HEK293 (cell line): Measurements from ENCODE around the gene PRRT2.

Experiments used
- CTCF ChIA-PET: fragments of 350-600 bp; formaldehyde crosslinking; extraction: SDS; loops from one replicate; lab custom pipeline; 2021; ENCODE audit warnings: antibody characterized with exemption; lab: Yijun Ruan, JAX
- POLR2A ChIA-PET: fragments of 300-600 bp; formaldehyde crosslinking; extraction: SDS; loops from one replicate; lab custom pipeline; 2020; ENCODE audit warnings: antibody characterized with exemption, inconsistent platforms; lab: Yijun Ruan, JAX
- H3K27ac ChIP-seq: fragments of 200-500 bp; sonication (Bioruptor generic); 2 replicates; pipeline ENCODE4 v1.5.1; 2014; ENCODE audit warnings: low read depth, low read length, control low read depth, inconsistent platforms; ENCODE audit errors: extremely low read depth
- H3K36me3 ChIP-seq, 2 experiments: fragments of 200-500 bp in 1 of 2; sonication (Bioruptor generic) in 1 of 2; 1 replicate in 1 of 2; 2 replicates in 1 of 2; pipeline ENCODE4 v1.5.1; 2014 to 2017; ENCODE audit warnings: inconsistent platforms in 2 of 2, low read length in 2 of 2; ENCODE audit not compliant: control insufficient read depth in 2 of 2, insufficient read depth in 1 of 2
- H3K4me1 ChIP-seq: fragments of 200-500 bp; sonication (Bioruptor generic); 2 replicates; pipeline ENCODE4 v1.5.1; 2014; ENCODE audit warnings: mild to moderate bottlenecking, low read length, inconsistent platforms; ENCODE audit not compliant: control insufficient read depth, insufficient read depth
- H3K4me3 ChIP-seq: 2 replicates; pipeline ENCODE4 v1.5.1; 2011; ENCODE audit warnings: low read depth, mild to moderate bottlenecking, control low read depth, low read length, moderate library complexity
- H3K9me3 ChIP-seq: fragments of 200-500 bp; sonication (Bioruptor generic); 2 replicates; pipeline ENCODE4 v1.5.1; 2014; ENCODE audit warnings: low read depth, low read length, inconsistent platforms; ENCODE audit not compliant: control insufficient read depth, insufficient read depth
- HOXA7 ChIP-seq: sonication (generic); formaldehyde crosslinking; IDR thresholded peaks from 2 replicates; pipeline ENCODE4 v1.8.1; 2022; ENCODE audit warnings: missing genetic modification reagents, borderline replicate concordance
- KLF8 ChIP-seq: fragments of 450-650 bp; formaldehyde crosslinking; IDR thresholded peaks from 2 replicates; pipeline ENCODE4 v1.5.1; 2016; ENCODE audit warnings: missing biosample characterization, missing genetic modification characterization
- OSR2 ChIP-seq: fragments of 450-650 bp; formaldehyde crosslinking; IDR thresholded peaks from 2 replicates; pipeline ENCODE4 v1.5.1; 2016; ENCODE audit warnings: missing biosample characterization, missing genetic modification characterization
- PRDM10 ChIP-seq: fragments of 450-650 bp; formaldehyde crosslinking; IDR thresholded peaks from 2 replicates; pipeline ENCODE4 v1.5.1; 2016; ENCODE audit warnings: missing biosample characterization, missing genetic modification characterization
- SCRT1 ChIP-seq: fragments of 450-650 bp; formaldehyde crosslinking; IDR thresholded peaks from 2 replicates; pipeline ENCODE4 v1.5.1; 2016; ENCODE audit warnings: missing biosample characterization, missing genetic modification characterization, borderline replicate concordance
- SCRT2 ChIP-seq: fragments of 450-650 bp; formaldehyde crosslinking; IDR thresholded peaks from 2 replicates; pipeline ENCODE4 v1.5.1; 2016; ENCODE audit warnings: missing biosample characterization, missing genetic modification characterization
- TRIM28 ChIP-seq: IDR thresholded peaks from 2 replicates; pipeline ENCODE4 v1.6.1; 2011; ENCODE audit warnings: low read length, control low read depth, borderline replicate concordance
- YY2 ChIP-seq: fragments of 450-650 bp; formaldehyde crosslinking; IDR thresholded peaks from 2 replicates; pipeline ENCODE4 v1.5.1; 2016; ENCODE audit warnings: missing biosample characterization, missing genetic modification characterization
- ZBTB8A ChIP-seq: fragments of 450-650 bp; formaldehyde crosslinking; IDR thresholded peaks from 2 replicates; pipeline ENCODE4 v1.5.1; 2016; ENCODE audit warnings: missing biosample characterization, missing genetic modification characterization
- ZEB2 ChIP-seq: fragments of 450-650 bp; formaldehyde crosslinking; IDR thresholded peaks from 2 replicates; pipeline ENCODE4 v1.5.1; 2016; ENCODE audit warnings: missing biosample characterization, missing genetic modification characterization
- ZFP69B ChIP-seq: fragments of 450-650 bp; formaldehyde crosslinking; IDR thresholded peaks from 2 replicates; pipeline ENCODE4 v1.5.1; 2016; ENCODE audit warnings: missing biosample characterization, missing genetic modification characterization
- ZNF10 ChIP-seq: fragments of 450-650 bp; formaldehyde crosslinking; IDR thresholded peaks from 2 replicates; pipeline ENCODE4 v1.5.1; 2017; ENCODE audit warnings: missing biosample characterization, missing genetic modification characterization
- ZNF121 ChIP-seq: fragments of 450-650 bp; formaldehyde crosslinking; IDR thresholded peaks from 2 replicates; pipeline ENCODE4 v1.5.1; 2016; ENCODE audit warnings: missing biosample characterization, missing genetic modification characterization
- ZNF132 ChIP-seq: fragments of 450-650 bp; formaldehyde crosslinking; IDR thresholded peaks from 2 replicates; pipeline ENCODE4 v1.5.1; 2017; ENCODE audit warnings: missing biosample characterization, missing genetic modification characterization, borderline replicate concordance
- ZNF19 ChIP-seq: fragments of 450-650 bp; formaldehyde crosslinking; IDR thresholded peaks from 2 replicates; pipeline ENCODE4; 2016; ENCODE audit warnings: missing biosample characterization, missing genetic modification characterization, low read depth
- ZNF2 ChIP-seq: fragments of 450-650 bp; formaldehyde crosslinking; IDR thresholded peaks from 2 replicates; pipeline ENCODE4 v1.5.1; 2016; ENCODE audit warnings: missing biosample characterization, missing genetic modification characterization
- ZNF221 ChIP-seq: fragments of 450-650 bp; formaldehyde crosslinking; IDR thresholded peaks from 2 replicates; pipeline ENCODE4 v1.5.1; 2017; ENCODE audit warnings: missing biosample characterization, missing genetic modification characterization, borderline replicate concordance
- ZNF394 ChIP-seq: fragments of 450-650 bp; formaldehyde crosslinking; IDR thresholded peaks from 2 replicates; pipeline ENCODE4 v1.5.1; 2016; ENCODE audit warnings: missing biosample characterization, missing genetic modification characterization, mild to moderate bottlenecking, moderate library complexity, borderline replicate concordance
- ZNF513 ChIP-seq: fragments of 450-650 bp; IDR thresholded peaks from 2 replicates; pipeline ENCODE4 v1.5.1; 2018; ENCODE audit warnings: missing biosample characterization, missing genetic modification characterization
- ZNF580 ChIP-seq: fragments of 450-650 bp; formaldehyde crosslinking; IDR thresholded peaks from 2 replicates; pipeline ENCODE4 v1.5.1; 2016; ENCODE audit warnings: missing biosample characterization, missing genetic modification characterization
- ZNF629 ChIP-seq: fragments of 450-650 bp; formaldehyde crosslinking; IDR thresholded peaks from 2 replicates; pipeline ENCODE4 v1.5.1; 2017; ENCODE audit warnings: missing biosample characterization, missing genetic modification characterization
- ZNF654 ChIP-seq: fragments of 450-650 bp; formaldehyde crosslinking; IDR thresholded peaks from 2 replicates; pipeline ENCODE4 v1.5.1; 2016; ENCODE audit warnings: low read depth, missing biosample characterization, missing genetic modification characterization
- ZNF843 ChIP-seq: fragments of 450-650 bp; formaldehyde crosslinking; IDR thresholded peaks from 2 replicates; pipeline ENCODE4 v1.5.1; 2016; ENCODE audit warnings: missing biosample characterization, missing genetic modification characterization
- TF ChIP-seq, protein P1 (sequence below): fragments of 450-650 bp; formaldehyde crosslinking; IDR thresholded peaks from 2 replicates; pipeline ENCODE4 v1.5.1; 2016; ENCODE audit warnings: missing biosample characterization, missing genetic modification characterization
- TF ChIP-seq, protein P2 (sequence below): fragments of 450-650 bp; formaldehyde crosslinking; IDR thresholded peaks from 2 replicates; pipeline ENCODE4 v1.5.1; 2016; ENCODE audit warnings: missing biosample characterization, missing genetic modification characterization
- TF ChIP-seq, protein P3 (sequence below): fragments of 450-650 bp; formaldehyde crosslinking; IDR thresholded peaks from 2 replicates; pipeline ENCODE4 v1.5.1; 2016; ENCODE audit warnings: missing biosample characterization, missing genetic modification characterization

PRRT2 gene

GRCh38 chr16:29848420-29849297 is 36.7 kb downstream of the PRRT2 start:
- CTCF ChIA-PET: interaction anchor here (0.6 to 5.0 kb wide), 68 partner anchors 11 to 1355 kb away, joined by 3 to 74 read pairs (median 4); partner anchors contain the start of genes ASPHD1, C16orf92, CDIPT and HIRIP3
- no peaks in the 10 kb centered on the region for H3K9me3 ChIP-seq
- no peaks in the 10 kb centered on the region for H3K4me1 ChIP-seq
- no peak overlapping the region for H3K27ac ChIP-seq
- no peak overlapping the region for H3K4me3 ChIP-seq
- peaks cover 0 to 9% of the 10 kb centered on the region in 2 experiments; a peak in 1 of 3 replicates for H3K36me3 ChIP-seq
- POLR2A ChIA-PET: interaction anchor here (0.6 to 3.2 kb wide), 13 partner anchors 20 to 1105 kb away, joined by 3 to 13 read pairs (median 5); partner anchors contain the start of genes MAZ, MVP, PAGR1 and PRRT2
- TF ChIP-seq ZBTB8A (tag by site-specific recombination): peak; percentile 73
- TF ChIP-seq SCRT1 (tag by site-specific recombination): peak; percentile 79; the same call in 1 of the 2 replicates
- TF ChIP-seq ZNF221 (tag by site-specific recombination): no peak
- no peak for TF ChIP-seq KLF8 (tag by site-specific recombination)
- no peak for TF ChIP-seq ZNF19
- TF ChIP-seq ZNF394 (tag by site-specific recombination): peak; percentile 57; the same call in 1 of the 2 replicates
- no peak for TF ChIP-seq ZNF513 (tag by site-specific recombination)
- peak; percentile 65; the same call in 1 of the 2 replicates for TF ChIP-seq TRIM28
- peak; percentile 37 for TF ChIP-seq ZNF629 (tag by site-specific recombination)
- TF ChIP-seq SCRT2 (tag by site-specific recombination): peak; percentile 91
- TF ChIP-seq ZFP69B (tag by site-specific recombination): peak; percentile 90
- peak; percentile 100 for TF ChIP-seq ZNF2 (tag by site-specific recombination)
- TF ChIP-seq ZEB2 (tag by site-specific recombination): peak; percentile 46; the same call in 1 of the 2 replicates
- TF ChIP-seq PRDM10 (tag by site-specific recombination): peak; percentile 17; the same call in 1 of the 2 replicates
- peak; percentile 70 for TF ChIP-seq OSR2 (tag by site-specific recombination)
- TF ChIP-seq ZNF654 (tag by site-specific recombination): peak; percentile 76
- TF ChIP-seq, protein P1, sequence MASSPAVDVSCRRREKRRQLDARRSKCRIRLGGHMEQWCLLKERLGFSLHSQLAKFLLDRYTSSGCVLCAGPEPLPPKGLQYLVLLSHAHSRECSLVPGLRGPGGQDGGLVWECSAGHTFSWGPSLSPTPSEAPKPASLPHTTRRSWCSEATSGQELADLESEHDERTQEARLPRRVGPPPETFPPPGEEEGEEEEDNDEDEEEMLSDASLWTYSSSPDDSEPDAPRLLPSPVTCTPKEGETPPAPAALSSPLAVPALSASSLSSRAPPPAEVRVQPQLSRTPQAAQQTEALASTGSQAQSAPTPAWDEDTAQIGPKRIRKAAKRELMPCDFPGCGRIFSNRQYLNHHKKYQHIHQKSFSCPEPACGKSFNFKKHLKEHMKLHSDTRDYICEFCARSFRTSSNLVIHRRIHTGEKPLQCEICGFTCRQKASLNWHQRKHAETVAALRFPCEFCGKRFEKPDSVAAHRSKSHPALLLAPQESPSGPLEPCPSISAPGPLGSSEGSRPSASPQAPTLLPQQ (tag by site-specific recombination): peak; percentile 88
- no peak for TF ChIP-seq ZNF843
- TF ChIP-seq ZNF580 (tag by site-specific recombination): 0 out of 2 replicates have a peak, but pooled peaks have one; percentile 16
- TF ChIP-seq, protein P2, sequence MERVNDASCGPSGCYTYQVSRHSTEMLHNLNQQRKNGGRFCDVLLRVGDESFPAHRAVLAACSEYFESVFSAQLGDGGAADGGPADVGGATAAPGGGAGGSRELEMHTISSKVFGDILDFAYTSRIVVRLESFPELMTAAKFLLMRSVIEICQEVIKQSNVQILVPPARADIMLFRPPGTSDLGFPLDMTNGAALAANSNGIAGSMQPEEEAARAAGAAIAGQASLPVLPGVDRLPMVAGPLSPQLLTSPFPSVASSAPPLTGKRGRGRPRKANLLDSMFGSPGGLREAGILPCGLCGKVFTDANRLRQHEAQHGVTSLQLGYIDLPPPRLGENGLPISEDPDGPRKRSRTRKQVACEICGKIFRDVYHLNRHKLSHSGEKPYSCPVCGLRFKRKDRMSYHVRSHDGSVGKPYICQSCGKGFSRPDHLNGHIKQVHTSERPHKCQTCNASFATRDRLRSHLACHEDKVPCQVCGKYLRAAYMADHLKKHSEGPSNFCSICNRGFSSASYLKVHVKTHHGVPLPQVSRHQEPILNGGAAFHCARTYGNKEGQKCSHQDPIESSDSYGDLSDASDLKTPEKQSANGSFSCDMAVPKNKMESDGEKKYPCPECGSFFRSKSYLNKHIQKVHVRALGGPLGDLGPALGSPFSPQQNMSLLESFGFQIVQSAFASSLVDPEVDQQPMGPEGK (tag by site-specific recombination): peak; percentile 84
- TF ChIP-seq, protein P3, sequence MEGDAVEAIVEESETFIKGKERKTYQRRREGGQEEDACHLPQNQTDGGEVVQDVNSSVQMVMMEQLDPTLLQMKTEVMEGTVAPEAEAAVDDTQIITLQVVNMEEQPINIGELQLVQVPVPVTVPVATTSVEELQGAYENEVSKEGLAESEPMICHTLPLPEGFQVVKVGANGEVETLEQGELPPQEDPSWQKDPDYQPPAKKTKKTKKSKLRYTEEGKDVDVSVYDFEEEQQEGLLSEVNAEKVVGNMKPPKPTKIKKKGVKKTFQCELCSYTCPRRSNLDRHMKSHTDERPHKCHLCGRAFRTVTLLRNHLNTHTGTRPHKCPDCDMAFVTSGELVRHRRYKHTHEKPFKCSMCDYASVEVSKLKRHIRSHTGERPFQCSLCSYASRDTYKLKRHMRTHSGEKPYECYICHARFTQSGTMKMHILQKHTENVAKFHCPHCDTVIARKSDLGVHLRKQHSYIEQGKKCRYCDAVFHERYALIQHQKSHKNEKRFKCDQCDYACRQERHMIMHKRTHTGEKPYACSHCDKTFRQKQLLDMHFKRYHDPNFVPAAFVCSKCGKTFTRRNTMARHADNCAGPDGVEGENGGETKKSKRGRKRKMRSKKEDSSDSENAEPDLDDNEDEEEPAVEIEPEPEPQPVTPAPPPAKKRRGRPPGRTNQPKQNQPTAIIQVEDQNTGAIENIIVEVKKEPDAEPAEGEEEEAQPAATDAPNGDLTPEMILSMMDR (tag by site-specific recombination): peak; percentile 89
- no peak for TF ChIP-seq HOXA7 (CRISPR knock-in tag)
- 0 out of 2 replicates have a peak, but pooled peaks have one; percentile 33 for TF ChIP-seq ZNF10
- TF ChIP-seq YY2: no peak
- peak; percentile 96 for TF ChIP-seq ZNF121 (tag by site-specific recombination)
- TF ChIP-seq ZNF132: no peak
